Measurements from ENCODE around the gene SMIM10L1. TPM values are rescaled to one million over a fixed set of nuclear protein-coding genes. Genes with fewer than 3 reads are reported as not detected.

Gene SMIM10L1
- total RNA-seq, result 10 to 100 TPM in 8 of 9 donors, 1 to 10 TPM in 1; 9.1 to 67.4 (median 19.7) TPM
- 10 to 100 TPM; 31.9 to 35.4 (median 32.1) TPM for polyA plus RNA-seq
- long read RNA-seq, donor 1, full-length matches to known transcripts, result 81 of 81 reads
- long read RNA-seq, donor 1, partial matches to known transcripts, result 0 of 81 reads
- long read RNA-seq, donor 1, other reads (novel, unspliced or antisense), result 0 of 81 reads
- long read RNA-seq, donor 2, full-length matches to known transcripts, result 62 of 62 reads
- long read RNA-seq, donor 2, partial matches to known transcripts, result 0 of 62 reads
- long read RNA-seq, donor 2, other reads (novel, unspliced or antisense), result 0 of 62 reads
- long read RNA-seq, donor 3, full-length matches to known transcripts, result 83 of 83 reads
- long read RNA-seq, donor 3, partial matches to known transcripts, result 0 of 83 reads
- long read RNA-seq, donor 3, other reads (novel, unspliced or antisense), result 0 of 83 reads
- long read RNA-seq, donor 4, full-length matches to known transcripts, result 72 of 72 reads
- long read RNA-seq, donor 4, partial matches to known transcripts, result 0 of 72 reads
- long read RNA-seq, donor 4, other reads (novel, unspliced or antisense), result 0 of 72 reads
- long read RNA-seq, donor 5, full-length matches to known transcripts, result 358 of 358 reads
- long read RNA-seq, donor 5, partial matches to known transcripts, result 0 of 358 reads
- long read RNA-seq, donor 5, other reads (novel, unspliced or antisense), result 0 of 358 reads
- long read RNA-seq, donor 6, full-length matches to known transcripts, result 37 of 37 reads
- long read RNA-seq, donor 6, partial matches to known transcripts, result 0 of 37 reads
- long read RNA-seq, donor 6, other reads (novel, unspliced or antisense), result 0 of 37 reads
- long read RNA-seq, donor 7, full-length matches to known transcripts, result 31 of 31 reads
- long read RNA-seq, donor 7, partial matches to known transcripts, result 0 of 31 reads
- long read RNA-seq, donor 7, other reads (novel, unspliced or antisense), result 0 of 31 reads
- long read RNA-seq, donor 8, full-length matches to known transcripts, result 86 of 86 reads
- long read RNA-seq, donor 8, partial matches to known transcripts, result 0 of 86 reads
- long read RNA-seq, donor 8, other reads (novel, unspliced or antisense), result 0 of 86 reads
- long read RNA-seq, donor 9, full-length matches to known transcripts, result 82 of 82 reads
- long read RNA-seq, donor 9, partial matches to known transcripts, result 0 of 82 reads
- long read RNA-seq, donor 9, other reads (novel, unspliced or antisense), result 0 of 82 reads
- long read RNA-seq, donor 10, full-length matches to known transcripts, result 45 of 45 reads
- long read RNA-seq, donor 10, partial matches to known transcripts, result 0 of 45 reads
- long read RNA-seq, donor 10, other reads (novel, unspliced or antisense), result 0 of 45 reads

- intact Hi-C loops (cut with DNase I), result no loop called here
- peaks cover 14 to 59% of the 10 kb centered on the region in 2 donors for H3K4me1 ChIP-seq (replicated peaks in 1 of 2)
- peak; percentile 56 to 77 for TF ChIP-seq POLR2A (IDR thresholded peaks at IDR 0.05)
- TF ChIP-seq CTCF (IDR thresholded peaks at IDR 0.05), result peak in 2 of 6 experiments; percentile 13 to 18
- 0 to 1% (median 0%) methylated on average over 18 to 70 of the region's 70 CpGs for WGBS, 4 donors
- peak within 1 kb of the TSS; percentile 93 to 99 (median 98) for H3K27ac ChIP-seq
- DNase-seq, result peak; percentile 93 to 97 (median 94)
- H3K9me3 ChIP-seq (replicated peaks in 1 of 3), result no peaks in the 10 kb centered on the region
- H3K4me3 ChIP-seq, result peak within 1 kb of the TSS; percentile 56 to 83 (median 72)
- H3K36me3 ChIP-seq (replicated peaks in 1 of 2), result no peaks in the 10 kb centered on the region
- no peaks in the 10 kb centered on the region for H3K27me3 ChIP-seq
These were observed at the start of gene SMIM10L1 for GRCh38 chr12:11171145-11171968. SMIM10L1 (plus strand) TSS chr12:11171194; CDS start chr12:11171357, 163 bp downstream.

GRCh38 chr12:11130382-11130781, 40.6 kb upstream of the SMIM10L1 start:
- peaks cover 4 to 17% of the 10 kb centered on the region in 2 donors for H3K4me1 ChIP-seq (replicated peaks in 1 of 2)
- H3K36me3 ChIP-seq (replicated peaks in 1 of 2), result no peaks in the 10 kb centered on the region
- H3K9me3 ChIP-seq (replicated peaks in 1 of 3), result no peaks in the 10 kb centered on the region
- TF ChIP-seq CTCF (IDR thresholded peaks at IDR 0.05), result no peak
- no peak overlapping the region for H3K27ac ChIP-seq
- WGBS, 4 donors, result 91 to 97% (median 93%) methylated on average over 3 of the region's 3 CpGs
- intact Hi-C loops (cut with DNase I), result no loop called here
- H3K27me3 ChIP-seq, result no peaks in the 10 kb centered on the region
- no peak for DNase-seq
- no peak overlapping the region for H3K4me3 ChIP-seq

GRCh38 chr12:11130999-11131398, 40.0 kb upstream of the SMIM10L1 start:
- 0 to 74% (median 69%) methylated on average over 2 of the region's 2 CpGs for WGBS, 4 donors
- intact Hi-C loops (cut with DNase I), result no loop called here
- H3K9me3 ChIP-seq (replicated peaks in 1 of 3), result no peaks in the 10 kb centered on the region
- no peak for DNase-seq
- H3K36me3 ChIP-seq (replicated peaks in 1 of 2), result no peaks in the 10 kb centered on the region
- no peak overlapping the region for H3K4me3 ChIP-seq
- no peak overlapping the region for H3K27ac ChIP-seq
- peaks cover 4 to 17% of the 10 kb centered on the region in 2 donors for H3K4me1 ChIP-seq (replicated peaks in 1 of 2)
- TF ChIP-seq POLR2A (IDR thresholded peaks at IDR 0.05), result no peak
- TF ChIP-seq CTCF (IDR thresholded peaks at IDR 0.05), result no peak
- no peaks in the 10 kb centered on the region for H3K27me3 ChIP-seq
